Neural progenitor cell (in vitro differentiated cells): Measurements from ENCODE around the gene NCEH1.

Experiments
- CTCF ChIP-seq: fragments of 200-600 bp; sonication (generic); IDR thresholded peaks from 2 replicates; pipeline ENCODE4 v1.5.1; 2017; ENCODE audit warnings: antibody characterized with exemption, mild to moderate bottlenecking
- EZH2 ChIP-seq: fragments of 200-600 bp; sonication (generic); IDR thresholded peaks from 2 replicates; pipeline ENCODE4 v1.6.1; 2017; ENCODE audit warnings: antibody characterized with exemption, mild to moderate bottlenecking, moderate library complexity
- EZH2phosphoT487 ChIP-seq: fragments of 200-600 bp; sonication (generic); IDR thresholded peaks from 2 replicates; pipeline ENCODE4 v1.6.1; 2017; ENCODE audit warnings: antibody characterized with exemption

- no peak for TF ChIP-seq EZH2
- TF ChIP-seq CTCF, result no peak
- no peak for TF ChIP-seq EZH2phosphoT487
Observed at GRCh38 chr3:172629470-172629869, 81.4 kb downstream of the NCEH1 start.
